Right lobe of liver (tissue), 4 donors: ENCODE measurements around the gene GYPB.
"Not testable (repeated sequence)": the region's sequence is repeated elsewhere in the genome, so short reads cannot be mapped to it uniquely, and the experiment has no call there.

Source experiments
- CTCF ChIP-seq, 4 donors: fragments of 200-600 bp in 3 of 4; fragments of 450-650 bp in 1 of 4; IDR thresholded peaks; one replicate each; pipeline versions ENCODE4 v1.5.1 to v1.8.0; 2016 to 2022; ENCODE audit warnings: antibody characterized with exemption in 4 of 4, mild to moderate bottlenecking in 2 of 4
- POLR2A ChIP-seq: fragments of 450-650 bp; IDR thresholded peaks from one replicate; pipeline ENCODE4 v1.6.1; 2017; ENCODE audit warnings: antibody characterized with exemption, mild to moderate bottlenecking
- donor health status: DM: no; HTN: no; CAD: no.
- donor health status: DM: no; HTN: no; CAD: no.
- donor health status: DM: no; HTN: yes; CAD: no.

GRCh38 chr4:144016057-144016605 lies 3.0 kb downstream of the GYPB start:
- not testable (repeated sequence) for TF ChIP-seq CTCF (IDR thresholded peaks at IDR 0.05); POLR2A
